IPS-18a (cell line): ENCODE results near the gene FKBP8.

Experiments
- H3K27ac ChIP-seq: one replicate; pipeline ENCODE4 v1.5.1; 2013; ENCODE audit warnings: low read length
- H3K27me3 ChIP-seq: one replicate; pipeline ENCODE4 v1.6.1; 2013; ENCODE audit warnings: mild to moderate bottlenecking, low read length; ENCODE audit not compliant: control insufficient read depth, insufficient read depth
- H3K36me3 ChIP-seq: one replicate; pipeline ENCODE4 v1.6.1; 2013; ENCODE audit warnings: low read depth, low read length; ENCODE audit not compliant: control insufficient read depth
- H3K4me1 ChIP-seq: one replicate; pipeline ENCODE4 v1.6.1; 2013; ENCODE audit warnings: low read depth, low read length; ENCODE audit not compliant: control insufficient read depth
- H3K4me3 ChIP-seq: one replicate; pipeline ENCODE4 v1.5.1; 2013; ENCODE audit warnings: low read length
- H3K9ac ChIP-seq: one replicate; pipeline ENCODE4 v1.6.1; 2013; ENCODE audit warnings: mild to moderate bottlenecking, low read length, moderate library complexity
- H3K9me3 ChIP-seq: one replicate; pipeline ENCODE4 v1.6.1; 2013; ENCODE audit warnings: low read depth, low read length; ENCODE audit not compliant: control insufficient read depth

The FKBP8 gene

GRCh38 chr19:18504886-18505610, 38.3 kb downstream of the FKBP8 start:
- no peaks in the 10 kb centered on the region for H3K9me3 ChIP-seq

GRCh38 chr19:18503971-18504885, 39.1 kb downstream of the FKBP8 start:
- Histone ChIP-seq H3K27ac (no peak overlapping the region), H3K27me3 (no peaks in the 10 kb centered on the region), H3K36me3 (no peaks in the 10 kb centered on the region), H3K9ac (no peak overlapping the region), H3K4me1 (no peaks in the 10 kb centered on the region), H3K9me3 (no peaks in the 10 kb centered on the region), H3K4me3 (no peak overlapping the region)

More at GRCh38 chr19:18504886-18505610, 38.3 kb downstream of the FKBP8 start:
- no peak overlapping the region for H3K4me3 ChIP-seq
- no peak overlapping the region for H3K9ac ChIP-seq
- no peaks in the 10 kb centered on the region for H3K4me1 ChIP-seq
- H3K27ac ChIP-seq, result no peak overlapping the region
- H3K27me3 ChIP-seq, result no peaks in the 10 kb centered on the region
- H3K36me3 ChIP-seq, result no peaks in the 10 kb centered on the region

GRCh38 chr19:18503337-18503970, 39.9 kb downstream of the FKBP8 start:
- Histone ChIP-seq H3K9ac (no peak overlapping the region), H3K4me3 (no peak overlapping the region), H3K27ac (no peak overlapping the region), H3K27me3 (no peaks in the 10 kb centered on the region), H3K9me3 (no peaks in the 10 kb centered on the region), H3K36me3 (no peaks in the 10 kb centered on the region), H3K4me1 (no peaks in the 10 kb centered on the region)

- H3K9ac ChIP-seq, result no peak overlapping the region
- no peak overlapping the region for H3K4me3 ChIP-seq
- H3K4me1 ChIP-seq, result no peaks in the 10 kb centered on the region
Measured at GRCh38 chr19:18502638-18503294, 40.6 kb downstream of the FKBP8 start.

GRCh38 chr19:18502246-18502637, 41.1 kb downstream of the FKBP8 start:
- H3K27me3 ChIP-seq, result no peaks in the 10 kb centered on the region
- H3K9me3 ChIP-seq, result no peaks in the 10 kb centered on the region
- H3K9ac ChIP-seq, result no peak overlapping the region
- H3K4me1 ChIP-seq, result no peaks in the 10 kb centered on the region
- no peaks in the 10 kb centered on the region for H3K36me3 ChIP-seq
- H3K27ac ChIP-seq, result no peak overlapping the region
- H3K4me3 ChIP-seq, result no peak overlapping the region

More at GRCh38 chr19:18502638-18503294, 40.6 kb downstream of the FKBP8 start:
- Histone ChIP-seq H3K27me3 (no peaks in the 10 kb centered on the region), H3K27ac (no peak overlapping the region), H3K9me3 (no peaks in the 10 kb centered on the region), H3K36me3 (no peaks in the 10 kb centered on the region)

- H3K4me1 ChIP-seq, result no peaks in the 10 kb centered on the region
- H3K27me3 ChIP-seq, result no peaks in the 10 kb centered on the region
- no peak overlapping the region for H3K27ac ChIP-seq
- H3K9me3 ChIP-seq, result no peaks in the 10 kb centered on the region
- no peak overlapping the region for H3K9ac ChIP-seq
- H3K4me3 ChIP-seq, result no peak overlapping the region
- no peaks in the 10 kb centered on the region for H3K36me3 ChIP-seq
Measured at GRCh38 chr19:18501832-18502231, 41.5 kb downstream of the FKBP8 start.

- Histone ChIP-seq H3K9me3 (no peaks in the 10 kb centered on the region), H3K27ac (no peak overlapping the region), H3K4me1 (no peaks in the 10 kb centered on the region), H3K36me3 (no peaks in the 10 kb centered on the region), H3K4me3 (no peak overlapping the region), H3K9ac (no peak overlapping the region), H3K27me3 (no peaks in the 10 kb centered on the region)
Measured at GRCh38 chr19:18501351-18501750, 42.0 kb downstream of the FKBP8 start.

GRCh38 chr19:18500799-18501198, 42.6 kb downstream of the FKBP8 start:
- Histone ChIP-seq H3K27ac (no peak overlapping the region), H3K4me1 (no peaks in the 10 kb centered on the region), H3K9ac (no peak overlapping the region), H3K9me3 (no peaks in the 10 kb centered on the region), H3K4me3 (no peak overlapping the region), H3K36me3 (no peaks in the 10 kb centered on the region), H3K27me3 (no peaks in the 10 kb centered on the region)

GRCh38 chr19:18500376-18500775, 43.0 kb downstream of the FKBP8 start:
- Histone ChIP-seq H3K27ac (no peak overlapping the region), H3K4me1 (no peaks in the 10 kb centered on the region), H3K27me3 (no peaks in the 10 kb centered on the region)

GRCh38 chr19:18499055-18499775, 44.2 kb downstream of the FKBP8 start:
- H3K27ac ChIP-seq, result no peak overlapping the region
- H3K4me1 ChIP-seq, result no peaks in the 10 kb centered on the region
- no peak overlapping the region for H3K4me3 ChIP-seq
- H3K9ac ChIP-seq, result no peak overlapping the region
- no peaks in the 10 kb centered on the region for H3K36me3 ChIP-seq
- no peaks in the 10 kb centered on the region for H3K9me3 ChIP-seq
- H3K27me3 ChIP-seq, result no peaks in the 10 kb centered on the region

More at GRCh38 chr19:18500376-18500775, 43.0 kb downstream of the FKBP8 start:
- Histone ChIP-seq H3K36me3 (no peaks in the 10 kb centered on the region), H3K4me3 (no peak overlapping the region), H3K9me3 (no peaks in the 10 kb centered on the region), H3K9ac (no peak overlapping the region)

GRCh38 chr19:18496980-18497256, 46.5 kb downstream of the FKBP8 start:
- H3K4me3 ChIP-seq, result no peak overlapping the region
- H3K27ac ChIP-seq, result no peak overlapping the region
- H3K36me3 ChIP-seq, result no peaks in the 10 kb centered on the region
- H3K4me1 ChIP-seq, result no peaks in the 10 kb centered on the region
- H3K9ac ChIP-seq, result no peak overlapping the region
- no peaks in the 10 kb centered on the region for H3K9me3 ChIP-seq
- H3K27me3 ChIP-seq, result no peaks in the 10 kb centered on the region
